Liver (tissue), 9 donors: ENCODE measurements around the gene TRIM41. TPM values are rescaled to one million over a fixed set of nuclear protein-coding genes. Genes with fewer than 3 reads are reported as not detected.

Experiments
- DNase-seq: peaks from one replicate; pipeline ENCODE4 v3.0.0-alpha.2; 2017; ENCODE audit warnings: low spot score
- H3K27ac ChIP-seq, 2 donors: one replicate each; pipeline ENCODE4 v1.7.0; 2013; ENCODE audit warnings: inconsistent platforms in 2 of 2, low read length in 2 of 2, control low read depth in 1 of 2, low read depth in 1 of 2, mild to moderate bottlenecking in 1 of 2
- H3K27me3 ChIP-seq, 4 donors: one replicate each; pipeline versions ENCODE4 v1.6.1 to v1.7.0; 2013; ENCODE audit warnings: low read length in 3 of 4, inconsistent platforms in 1 of 4, mild to moderate bottlenecking in 1 of 4, moderate library complexity in 1 of 4; ENCODE audit not compliant: control insufficient read depth in 4 of 4, insufficient read depth in 4 of 4
- H3K36me3 ChIP-seq, 4 donors: one replicate each; pipeline versions ENCODE4 v1.6.1 to v1.7.0; 2013; ENCODE audit warnings: low read length in 3 of 4, mild to moderate bottlenecking in 3 of 4, low read depth in 1 of 4, moderate library complexity in 1 of 4; ENCODE audit not compliant: control insufficient read depth in 4 of 4, insufficient read depth in 3 of 4
- H3K4me1 ChIP-seq, 4 donors: one replicate each; pipeline versions ENCODE4 v1.6.1 to v1.7.0; 2013; ENCODE audit warnings: low read length in 3 of 4, mild to moderate bottlenecking in 3 of 4, moderate library complexity in 1 of 4; ENCODE audit not compliant: control insufficient read depth in 4 of 4, insufficient read depth in 4 of 4
- H3K4me3 ChIP-seq, 3 donors: one replicate each; pipeline versions ENCODE4 v1.6.1 to v1.7.0; 2013; ENCODE audit warnings: low read length in 3 of 3, control low read depth in 1 of 3, low read depth in 1 of 3, mild to moderate bottlenecking in 1 of 3
- H3K9ac ChIP-seq, 2 donors: one replicate each; pipeline ENCODE4 v1.7.0; 2013; ENCODE audit warnings: low read length in 2 of 2, mild to moderate bottlenecking in 2 of 2, moderate library complexity in 2 of 2, control low read depth in 1 of 2, low read depth in 1 of 2
- H3K9me3 ChIP-seq, 4 donors: one replicate each; pipeline versions ENCODE4 v1.6.1 to v1.7.0; 2013; ENCODE audit warnings: low read length in 3 of 4; ENCODE audit not compliant: control insufficient read depth in 4 of 4
- ATF3 ChIP-seq: IDR thresholded peaks from 2 replicates; pipeline ENCODE4 v1.6.1; 2016; ENCODE audit warnings: antibody characterized with exemption
- CTCF ChIP-seq: fragments of 150-350 bp; IDR thresholded peaks from 2 replicates; pipeline ENCODE4 v1.5.1; 2017; ENCODE audit warnings: improper control_type of control experiment, low read depth, low read length; ENCODE audit not compliant: missing input control
- EGR1 ChIP-seq, 2 donors: IDR thresholded peaks; 2 replicates each; pipeline ENCODE4 v1.6.1; 2016 to 2018; ENCODE audit warnings: antibody characterized with exemption in 2 of 2, low read depth in 2 of 2
- FOXA1 ChIP-seq: IDR thresholded peaks from 2 replicates; pipeline ENCODE4 v1.6.1; 2016; ENCODE audit warnings: antibody characterized with exemption
- FOXA2 ChIP-seq: IDR thresholded peaks from 2 replicates; pipeline ENCODE4 v1.6.1; 2016; ENCODE audit warnings: antibody characterized with exemption
- GABPA ChIP-seq, 2 donors: IDR thresholded peaks in 1 of 2; conservative IDR thresholded peaks in 1 of 2; 2 replicates each; pipeline ENCODE4 v1.6.1; 2016; ENCODE audit warnings: antibody characterized with exemption in 2 of 2, mild to moderate bottlenecking in 1 of 2, moderate library complexity in 1 of 2
- HNF4A ChIP-seq, 2 donors: conservative IDR thresholded peaks; 2 replicates each; pipeline ENCODE4 v1.6.1; 2016; ENCODE audit warnings: antibody characterized with exemption in 2 of 2, mild to moderate bottlenecking in 2 of 2
- HNF4G ChIP-seq: IDR thresholded peaks from 2 replicates; pipeline ENCODE4 v1.6.1; 2016; ENCODE audit warnings: antibody characterized with exemption
- JUND ChIP-seq, 2 donors: IDR thresholded peaks; 2 replicates each; pipeline ENCODE4 v1.6.1; 2016; ENCODE audit warnings: antibody characterized with exemption in 2 of 2
- MAX ChIP-seq: IDR thresholded peaks from 2 replicates; pipeline ENCODE4 v1.6.1; 2016; ENCODE audit warnings: antibody characterized with exemption
- NR2F2 ChIP-seq: IDR thresholded peaks from 2 replicates; pipeline ENCODE4 v1.6.1; 2016; ENCODE audit warnings: antibody characterized with exemption
- RAD21 ChIP-seq, 2 donors: IDR thresholded peaks; 2 replicates each; pipeline ENCODE4 v1.6.1; 2016; ENCODE audit warnings: antibody characterized with exemption in 2 of 2, mild to moderate bottlenecking in 2 of 2
- REST ChIP-seq: IDR thresholded peaks from 2 replicates; pipeline ENCODE4 v1.6.1; 2016; ENCODE audit warnings: antibody characterized with exemption, mild to moderate bottlenecking
- RXRA ChIP-seq, 2 donors: IDR thresholded peaks; 2 replicates each; pipeline ENCODE4 v1.6.1; 2017 to 2018; ENCODE audit warnings: antibody characterized with exemption in 2 of 2, mild to moderate bottlenecking in 1 of 2
- SP1 ChIP-seq: IDR thresholded peaks from 2 replicates; pipeline ENCODE4 v1.6.1; 2018; ENCODE audit warnings: antibody characterized with exemption, mild to moderate bottlenecking
- TAF1 ChIP-seq: conservative IDR thresholded peaks from 2 replicates; pipeline ENCODE4 v1.6.1; 2016; ENCODE audit warnings: antibody characterized with exemption, mild to moderate bottlenecking
- YY1 ChIP-seq: IDR thresholded peaks from 2 replicates; pipeline ENCODE4 v1.6.1; 2016; ENCODE audit warnings: antibody characterized with exemption, mild to moderate bottlenecking
- ZBTB33 ChIP-seq: IDR thresholded peaks from 2 replicates; pipeline ENCODE4 v1.6.1; 2016; ENCODE audit warnings: antibody characterized with exemption
- WGBS: extraction: QIAGEN DNeasy Blood & Tissue Kit; methylation state at CpG from one replicate; pipeline ENCODE4 v1.1.7; 2013; 5-methylcytosine and 5-hydroxymethylcytosine counted together
- polyA plus RNA-seq, 2 donors: library from polyadenylated mRNA; stranded (reverse) in 1 of 2; unstranded in 1 of 2; fragments of 200-250 nt in 1 of 2; fragments of >200 nt in 1 of 2; fragmentation: Nextera tagmentation in 1 of 2; extraction: Ambion mirVana in 1 of 2; gene quantifications; one replicate each; pipeline versions ENCODE4 v1.2.1 to v1.2.3, GENCODE V29; 2013 to 2015
- total RNA-seq, 2 donors: library from RNA; depleted of rRNA; stranded (reverse); fragments of >200 nt; gene quantifications; one replicate each; pipeline ENCODE4 v1.2.3, GENCODE V29; 2014
- donor health status: healthy.
- donor health status: healthy.
- donor health status: healthy.
- donor health status: healthy.
- donor health status: healthy.

TRIM41 gene
- total and polyA plus RNA-seq, 4 donors, result 2.8 to 14.1 (median 11.0) TPM

GRCh38 chr5:181182651-181183050, 40.4 kb upstream of the TRIM41 start:
- TF ChIP-seq EGR1 (IDR thresholded peaks at IDR 0.05; ENCODE audit: low read depth in 2 of 2) (no peak), FOXA2 (no peak)
- Histone ChIP-seq H3K36me3 (no peaks in the 10 kb centered on the region), H3K4me1 (peaks cover 0 to 11% (median 0%) of the 10 kb centered on the region in 4 donors), H3K27ac (no peak overlapping the region), H3K9me3 (no peaks in the 10 kb centered on the region), H3K27me3 (no peaks in the 10 kb centered on the region), H3K9ac (no peak overlapping the region), H3K4me3 (no peak overlapping the region)
- DNase-seq, result no peak
- WGBS, result 62% methylated on average over 12 of the region's 12 CpGs

- H3K9ac ChIP-seq, result no peak overlapping the region
- H3K9me3 ChIP-seq, result no peaks in the 10 kb centered on the region
- WGBS, result 82% methylated on average over 16 of the region's 16 CpGs
- TF ChIP-seq RXRA (IDR thresholded peaks at IDR 0.05) (no peak), GABPA (IDR thresholded peaks at IDR 0.05 in 1 of 2, conservative IDR thresholded peaks at IDR 0.05 in 1 of 2) (no peak), CTCF (no peak), FOXA2 (no peak), EGR1 (IDR thresholded peaks at IDR 0.05; ENCODE audit: low read depth in 2 of 2) (no peak), TAF1 (no peak), RAD21 (IDR thresholded peaks at IDR 0.05) (no peak), ZBTB33 (no peak), ATF3 (no peak), SP1 (no peak), HNF4G (no peak), REST (no peak), NR2F2 (no peak), JUND (IDR thresholded peaks at IDR 0.05) (no peak), FOXA1 (no peak), YY1 (no peak), HNF4A (conservative IDR thresholded peaks at IDR 0.05) (no peak), MAX (no peak)
- H3K4me1 ChIP-seq, result peaks cover 0 to 26% (median 14%) of the 10 kb centered on the region in 4 donors
- no peaks in the 10 kb centered on the region for H3K27me3 ChIP-seq
- DNase-seq, result no peak
- H3K27ac ChIP-seq, result no peak overlapping the region
- no peaks in the 10 kb centered on the region for H3K36me3 ChIP-seq
- H3K4me3 ChIP-seq, result no peak overlapping the region
Measured at GRCh38 chr5:181184845-181185216, 38.2 kb upstream of the TRIM41 start.
